ENCODE measurements around the gene TEAD1. TPM values are rescaled to one million over a fixed set of nuclear protein-coding genes. Genes with fewer than 3 reads are reported as not detected.

The TEAD1 gene
- total RNA-seq, 4 donors from 2014 or later = 46.4 to 214 (median 61.2) TPM

GRCh38 chr11:12860827-12861226 is 186.6 kb downstream of the TEAD1 start:
- in situ Hi-C loops (cut with MboI; ENCODE audit: low pct_ligation_motif_present in 1 of 4, low pct_unique_long_range_greater_than_20kb in 1 of 4, low sequenced_read_pairs in 3 of 4) (no loop called here), intact Hi-C loops (cut with DNase I; ENCODE audit: low total_unique reads) (no loop called here)
- Histone ChIP-seq H3K27ac (peak overlapping the region in 2 of 4 donors; percentile 19 to 47), H3K9me3 (no peaks in the 10 kb centered on the region), H3K36me3 (no peaks in the 10 kb centered on the region), H3K4me3 (no peak overlapping the region), H3K4me1 (peaks cover 0 to 66% (median 35%) of the 10 kb centered on the region in 4 donors), H3K27me3 (no peaks in the 10 kb centered on the region)
- WGBS, 2 donors (ENCODE audit: low coverage in 1 of 2) = 78 to 80% methylated on average over 2 of the region's 2 CpGs
- no peak for TF ChIP-seq POLR2AphosphoS5 (IDR thresholded peaks at IDR 0.05)
- no peak for TF ChIP-seq EP300 (IDR thresholded peaks at IDR 0.05; ENCODE audit: low read depth)
- no peak for TF ChIP-seq POLR2A (IDR thresholded peaks at IDR 0.05)
- no peak for TF ChIP-seq CTCF (IDR thresholded peaks at IDR 0.05)
- DNase-seq = no peak

GRCh38 chr11:12862696-12863469 is 188.7 kb downstream of the TEAD1 start:
- WGBS, 2 donors (ENCODE audit: low coverage in 1 of 2) = 50 to 52% methylated on average over 13 of the region's 13 CpGs
- intact Hi-C loops (cut with DNase I; ENCODE audit: low total_unique reads) = no loop called here
- Histone ChIP-seq H3K36me3 (no peaks in the 10 kb centered on the region), H3K27ac (peak overlapping the region; percentile 49 to 78 (median 76)), H3K27me3 (no peaks in the 10 kb centered on the region), H3K4me3 (peak overlapping the region in 1 of 4 donors; percentile 9), H3K4me1 (peaks cover 0 to 58% (median 28%) of the 10 kb centered on the region in 4 donors), H3K9me3 (no peaks in the 10 kb centered on the region)
- TF ChIP-seq CTCF (IDR thresholded peaks at IDR 0.05) (no peak), POLR2AphosphoS5 (IDR thresholded peaks at IDR 0.05) (peak in 2 of 3 donors; percentile 36 to 44)
- peak; percentile 44 for DNase-seq
- in situ Hi-C loops (cut with MboI; ENCODE audit: low pct_ligation_motif_present in 1 of 4, low pct_unique_long_range_greater_than_20kb in 1 of 4, low sequenced_read_pairs in 3 of 4) = no loop called here

GRCh38 chr11:12863605-12864121 is 189.4 kb downstream of the TEAD1 start:
- 68 to 76% methylated on average over 3 to 9 of the region's 9 CpGs for WGBS, 2 donors (ENCODE audit: low coverage in 1 of 2)
- Histone ChIP-seq H3K27ac (peak overlapping the region; percentile 49 to 78 (median 76)), H3K9me3 (no peaks in the 10 kb centered on the region), H3K4me1 (peaks cover 0 to 65% (median 32%) of the 10 kb centered on the region in 4 donors), H3K36me3 (no peaks in the 10 kb centered on the region), H3K4me3 (no peak overlapping the region), H3K27me3 (no peaks in the 10 kb centered on the region)
- intact Hi-C loops (cut with DNase I; ENCODE audit: low total_unique reads) (no loop called here), in situ Hi-C loops (cut with MboI; ENCODE audit: low pct_ligation_motif_present in 1 of 4, low pct_unique_long_range_greater_than_20kb in 1 of 4, low sequenced_read_pairs in 3 of 4) (no loop called here)
- TF ChIP-seq EP300 (IDR thresholded peaks at IDR 0.05; ENCODE audit: low read depth) = no peak
- no peak for TF ChIP-seq POLR2AphosphoS5 (IDR thresholded peaks at IDR 0.05)
- no peak for TF ChIP-seq POLR2A (IDR thresholded peaks at IDR 0.05)
- no peak for TF ChIP-seq CTCF (IDR thresholded peaks at IDR 0.05)
- no peak for DNase-seq

- no peaks in the 10 kb centered on the region for H3K9me3 ChIP-seq
- in situ Hi-C loops (cut with MboI; ENCODE audit: low pct_ligation_motif_present in 1 of 4, low pct_unique_long_range_greater_than_20kb in 1 of 4, low sequenced_read_pairs in 3 of 4) (no loop called here), intact Hi-C loops (cut with DNase I; ENCODE audit: low total_unique reads) (no loop called here)
- no peaks in the 10 kb centered on the region for H3K36me3 ChIP-seq
- H3K27me3 ChIP-seq = no peaks in the 10 kb centered on the region
- 30 to 37% methylated on average over 12 to 13 of the region's 13 CpGs for WGBS, 2 donors (ENCODE audit: low coverage in 1 of 2)
- no peak overlapping the region for H3K4me3 ChIP-seq
- TF ChIP-seq EP300 (IDR thresholded peaks at IDR 0.05; ENCODE audit: low read depth) (no peak), POLR2AphosphoS5 (IDR thresholded peaks at IDR 0.05) (peak in 2 of 3 donors; percentile 52 to 53)
- H3K4me1 ChIP-seq = peaks cover 0 to 65% (median 32%) of the 10 kb centered on the region in 4 donors
- no peak for DNase-seq
- H3K27ac ChIP-seq = peak overlapping the region; percentile 49 to 78 (median 76)
These were observed 190.3 kb downstream of the TEAD1 start for GRCh38 chr11:12864316-12865156.
